SK-N-SH treated with all-trans-retinoic acid at 6 μM for 48 hours (cell line): Measurements from ENCODE around the gene CBFA2T3.

Source experiments
- ATAC-seq: fragments of 200-7000 bp; cut with Tn5 transposase; 3 replicates; pipeline ENCODE4 v1.9.1; 2020; ENCODE audit warnings: mild to moderate bottlenecking, moderate library complexity
- ARNTL ChIP-seq: fragments of 450-650 bp; formaldehyde crosslinking; IDR thresholded peaks from 2 replicates; pipeline ENCODE4 v1.5.0; 2020; ENCODE audit warnings: low read depth, mild to moderate bottlenecking, moderate library complexity, borderline replicate concordance
- BACH2 ChIP-seq: fragments of 250-450 bp; sonication (Bioruptor Pico); IDR thresholded peaks from 2 replicates; pipeline ENCODE4 v1.9.0; 2021; ENCODE audit warnings: mild to moderate bottlenecking, borderline replicate concordance
- CREB5 ChIP-seq: fragments of 250-450 bp; sonication (Bioruptor Pico); IDR thresholded peaks from 2 replicates; pipeline ENCODE4 v1.5.1; 2020; ENCODE audit warnings: low read depth, mild to moderate bottlenecking, moderate library complexity
- CSDC2 ChIP-seq: fragments of 250-450 bp; sonication (Bioruptor Pico); IDR thresholded peaks from 2 replicates; pipeline ENCODE4 v1.5.0; 2020; ENCODE audit warnings: mild to moderate bottlenecking, moderate library complexity
- ESRRG ChIP-seq: fragments of 250-450 bp; sonication (Bioruptor Pico); IDR thresholded peaks from 2 replicates; pipeline ENCODE4 v1.6.1; 2021; ENCODE audit warnings: mild to moderate bottlenecking
- GLIS3 ChIP-seq: fragments of 250-450 bp; sonication (Bioruptor Pico); IDR thresholded peaks from 2 replicates; pipeline ENCODE4 v1.5.0; 2020; ENCODE audit warnings: mild to moderate bottlenecking, moderate library complexity
- ISL1 ChIP-seq: fragments of 250-450 bp; sonication (Bioruptor Pico); IDR thresholded peaks from 2 replicates; pipeline ENCODE4 v2.1.2; 2022; ENCODE audit warnings: mild to moderate bottlenecking, moderate library complexity
- OSR1 ChIP-seq: fragments of 250-450 bp; sonication (Bioruptor Pico); IDR thresholded peaks from 2 replicates; pipeline ENCODE4 v1.8.0; 2022; ENCODE audit warnings: moderate library complexity, mild to moderate bottlenecking, inconsistent platforms
- PATZ1 ChIP-seq: fragments of 250-450 bp; sonication (Bioruptor Pico); IDR thresholded peaks from 2 replicates; pipeline ENCODE4 v1.8.0; 2020; ENCODE audit warnings: mild to moderate bottlenecking, moderate library complexity, borderline replicate concordance
- PPARA ChIP-seq: fragments of 250-450 bp; sonication (Bioruptor Pico); IDR thresholded peaks from 2 replicates; pipeline ENCODE4 v1.5.0; 2020; ENCODE audit warnings: mild to moderate bottlenecking, borderline replicate concordance
- RARB ChIP-seq: fragments of 250-450 bp; sonication (Bioruptor Pico); IDR thresholded peaks from 2 replicates; pipeline ENCODE4 v1.8.0; 2021; ENCODE audit warnings: mild to moderate bottlenecking, moderate library complexity
- SNAI2 ChIP-seq: fragments of 250-450 bp; sonication (Bioruptor Pico); IDR thresholded peaks from 2 replicates; pipeline ENCODE4 v1.5.0; 2020; ENCODE audit warnings: mild to moderate bottlenecking, moderate library complexity
- TCF4 ChIP-seq: fragments of 250-450 bp; sonication (Bioruptor Pico); IDR thresholded peaks from 2 replicates; pipeline ENCODE4 v1.8.0; 2021; ENCODE audit warnings: mild to moderate bottlenecking, moderate library complexity, borderline replicate concordance
- ZC3H10 ChIP-seq: fragments of 250-450 bp; sonication (Bioruptor Pico); IDR thresholded peaks from 2 replicates; pipeline ENCODE4 v1.5.1; 2021; ENCODE audit warnings: mild to moderate bottlenecking, moderate library complexity
- ZFP3 ChIP-seq: fragments of 250-450 bp; sonication (Bioruptor Pico); IDR thresholded peaks from 2 replicates; pipeline ENCODE4 v1.5.0; 2020; ENCODE audit warnings: mild to moderate bottlenecking, moderate library complexity
- ZFP30 ChIP-seq: fragments of 450-650 bp; formaldehyde crosslinking; IDR thresholded peaks from 2 replicates; pipeline ENCODE4 v1.5.0; 2022; ENCODE audit warnings: mild to moderate bottlenecking, moderate library complexity
- ZNF565 ChIP-seq: fragments of 450-650 bp; formaldehyde crosslinking; conservative IDR thresholded peaks from 2 replicates; pipeline ENCODE4 v1.5.0; 2020; ENCODE audit warnings: low read depth, mild to moderate bottlenecking, moderate library complexity
- ZNF70 ChIP-seq: fragments of 450-650 bp; formaldehyde crosslinking; IDR thresholded peaks from 2 replicates; pipeline ENCODE4 v1.5.0; 2020; ENCODE audit warnings: mild to moderate bottlenecking, moderate library complexity
- ZNF8 ChIP-seq: fragments of 450-650 bp; formaldehyde crosslinking; IDR thresholded peaks from 2 replicates; pipeline ENCODE4 v1.5.0; 2020; ENCODE audit warnings: mild to moderate bottlenecking, moderate library complexity
- TF ChIP-seq, protein P1 (sequence below): fragments of 250-450 bp; sonication (Bioruptor Pico); IDR thresholded peaks from 2 replicates; pipeline ENCODE4 v1.5.1; 2021; ENCODE audit warnings: mild to moderate bottlenecking, moderate library complexity

The CBFA2T3 gene

GRCh38 chr16:88851616-88852015, 125.4 kb downstream of the CBFA2T3 start (continued):
- TF ChIP-seq ARNTL (CRISPR knock-in tag): no peak
- TF ChIP-seq CSDC2: no peak
- TF ChIP-seq ZC3H10 (CRISPR knock-in tag): no peak

DNA sequence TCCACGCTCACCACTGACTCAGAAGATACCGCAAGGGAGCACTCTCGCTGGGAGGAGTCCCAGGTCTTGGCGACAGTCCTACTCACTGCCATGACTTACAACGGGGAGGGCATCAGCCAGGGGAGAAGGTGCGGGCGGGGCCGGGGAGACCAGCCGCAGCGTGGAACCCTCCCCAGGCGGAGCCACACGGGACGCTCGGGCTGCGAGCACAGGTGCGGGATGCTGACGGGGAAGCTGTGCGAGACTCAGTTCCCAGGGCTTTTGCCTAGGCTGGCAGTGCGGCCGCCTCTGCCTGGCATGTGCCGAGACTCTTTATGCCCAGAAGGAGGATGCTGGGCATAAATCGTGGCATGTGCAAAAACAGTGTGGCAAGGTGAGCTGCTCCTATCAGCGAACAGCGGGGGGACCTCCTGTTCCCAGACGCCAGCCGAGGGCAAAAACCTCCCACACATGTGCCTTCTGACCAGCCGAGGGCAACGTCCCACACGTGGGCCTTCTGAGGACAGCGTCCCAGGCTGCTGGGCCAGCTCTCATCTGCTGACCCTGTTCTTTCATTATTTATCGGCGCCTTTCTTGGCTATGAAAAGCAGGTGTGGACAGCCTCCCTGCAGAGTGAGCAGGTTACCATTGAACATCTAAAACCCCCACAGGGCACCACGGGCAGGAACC, 126.3 kb downstream of the CBFA2T3 start:
- ATAC-seq: no peak

DNA sequence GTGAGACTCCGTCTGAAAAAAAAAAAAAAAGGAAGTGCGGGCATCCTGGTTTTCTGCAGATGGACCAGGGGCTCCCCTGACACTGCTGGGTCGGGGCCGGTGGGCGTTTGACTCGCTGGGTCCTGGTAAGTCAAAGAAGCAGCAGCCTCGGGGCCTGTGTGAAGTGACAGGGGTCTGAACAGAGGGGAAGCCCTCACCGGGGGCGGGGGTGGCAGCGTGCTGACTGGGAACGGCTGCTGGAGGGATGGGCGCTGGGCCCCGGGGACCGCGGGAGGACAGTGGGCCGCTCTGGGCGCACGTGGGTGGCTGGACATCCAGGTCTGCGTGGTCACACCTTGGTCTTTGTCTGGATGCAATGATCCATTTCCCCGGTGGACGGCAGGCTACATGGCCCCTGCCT, 128.4 kb downstream of the CBFA2T3 start:
- ATAC-seq: no peak
- no peak for TF ChIP-seq GLIS3
- no peak for TF ChIP-seq PPARA
- TF ChIP-seq ESRRG (CRISPR knock-in tag): no peak

More for the DNA sequence above, 126.3 kb downstream of the CBFA2T3 start:
- TF ChIP-seq OSR1 (CRISPR knock-in tag) (no peak), ARNTL (CRISPR knock-in tag) (no peak), ZC3H10 (CRISPR knock-in tag) (no peak), RARB (CRISPR knock-in tag) (no peak), ZFP3 (no peak)
- TF ChIP-seq, protein P1, sequence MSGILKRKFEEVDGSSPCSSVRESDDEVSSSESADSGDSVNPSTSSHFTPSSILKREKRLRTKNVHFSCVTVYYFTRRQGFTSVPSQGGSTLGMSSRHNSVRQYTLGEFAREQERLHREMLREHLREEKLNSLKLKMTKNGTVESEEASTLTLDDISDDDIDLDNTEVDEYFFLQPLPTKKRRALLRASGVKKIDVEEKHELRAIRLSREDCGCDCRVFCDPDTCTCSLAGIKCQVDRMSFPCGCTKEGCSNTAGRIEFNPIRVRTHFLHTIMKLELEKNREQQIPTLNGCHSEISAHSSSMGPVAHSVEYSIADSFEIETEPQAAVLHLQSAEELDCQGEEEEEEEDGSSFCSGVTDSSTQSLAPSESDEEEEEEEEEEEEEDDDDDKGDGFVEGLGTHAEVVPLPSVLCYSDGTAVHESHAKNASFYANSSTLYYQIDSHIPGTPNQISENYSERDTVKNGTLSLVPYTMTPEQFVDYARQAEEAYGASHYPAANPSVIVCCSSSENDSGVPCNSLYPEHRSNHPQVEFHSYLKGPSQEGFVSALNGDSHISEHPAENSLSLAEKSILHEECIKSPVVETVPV (CRISPR knock-in tag): no peak

DNA sequence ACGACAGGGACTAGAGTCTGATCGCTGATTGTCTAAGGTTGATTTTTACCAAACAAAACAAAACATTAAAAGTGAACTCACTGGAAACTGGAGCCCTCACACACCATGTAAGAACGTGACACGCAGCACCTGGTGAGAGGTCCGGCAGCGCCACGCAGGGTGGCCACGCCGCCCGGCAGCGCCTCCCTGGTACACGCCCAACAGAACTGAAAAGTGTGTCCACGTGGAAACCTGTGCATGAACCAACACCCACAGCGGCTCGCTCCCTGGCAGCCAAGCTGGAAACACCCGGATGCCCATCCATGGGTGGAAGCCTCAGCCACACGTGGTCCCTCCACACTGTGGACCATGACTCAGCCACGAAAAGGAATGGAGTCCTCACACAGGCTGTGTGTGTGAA, 129.4 kb downstream of the CBFA2T3 start:
- ATAC-seq: no peak
- TF ChIP-seq ZC3H10 (CRISPR knock-in tag) (no peak), ZFP3 (no peak), CREB5 (CRISPR knock-in tag) (no peak)

DNA sequence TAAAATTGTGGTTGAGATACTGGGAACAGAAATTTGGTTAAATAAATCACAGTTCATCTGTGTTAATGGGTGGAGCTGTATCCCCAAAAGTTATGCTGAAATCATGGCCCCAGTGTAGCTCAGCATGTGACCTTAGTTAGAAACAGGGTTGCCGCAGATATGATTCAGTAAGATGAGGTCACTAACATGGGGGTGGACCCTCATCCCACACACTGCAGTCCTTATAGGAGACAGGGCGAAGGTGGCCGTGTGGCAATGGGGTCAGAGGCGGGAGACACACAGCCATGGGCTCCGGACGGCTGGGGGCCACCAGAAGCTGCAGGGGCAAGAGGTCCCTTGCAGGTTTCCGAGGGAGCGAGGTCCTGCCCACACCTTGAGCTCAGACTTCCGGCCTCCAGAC, 130.9 kb downstream of the CBFA2T3 start:
- ATAC-seq: no peak
- TF ChIP-seq BACH2: no peak
- TF ChIP-seq ZNF70: no peak
- TF ChIP-seq ISL1: no peak
- no peak for TF ChIP-seq PATZ1 (CRISPR knock-in tag)
- TF ChIP-seq ARNTL (CRISPR knock-in tag): no peak
- no peak for TF ChIP-seq OSR1 (CRISPR knock-in tag)
- no peak for TF ChIP-seq TCF4
- no peak for TF ChIP-seq ESRRG (CRISPR knock-in tag)
- no peak for TF ChIP-seq ZFP30 (CRISPR knock-in tag)
- TF ChIP-seq, protein P1 (CRISPR knock-in tag): no peak
- TF ChIP-seq CREB5 (CRISPR knock-in tag): no peak
- TF ChIP-seq SNAI2: no peak
- no peak for TF ChIP-seq GLIS3
- TF ChIP-seq RARB (CRISPR knock-in tag): no peak
- TF ChIP-seq ZNF565 (CRISPR knock-in tag): no peak
- no peak for TF ChIP-seq CSDC2
- TF ChIP-seq PPARA: no peak
- no peak for TF ChIP-seq ZNF8 (CRISPR knock-in tag)
- no peak for TF ChIP-seq ZC3H10 (CRISPR knock-in tag)
